NCI-H748 (cell line): Measurements from ENCODE around the gene IL22RA1.

ENCODE experiments used
- DNase-seq: peaks from one replicate; lab custom pipeline; 2025; ENCODE audit not compliant: unreplicated experiment; lab: John Stamatoyannopoulos, UW

Gene IL22RA1

GRCh38 chr1:24168245-24168644, 25.3 kb upstream of the IL22RA1 start:
- DNase-seq, result no peak

- no peak for DNase-seq
These were observed 24.1 kb upstream of the IL22RA1 start for GRCh38 chr1:24167008-24167407.

GRCh38 chr1:24165500-24165899, 22.6 kb upstream of the IL22RA1 start:
- DNase-seq, result no peak

GRCh38 chr1:24164004-24164403, 21.1 kb upstream of the IL22RA1 start:
- DNase-seq, result no peak

GRCh38 chr1:24162201-24162600, 19.3 kb upstream of the IL22RA1 start:
- no peak for DNase-seq

- no peak for DNase-seq
These were observed 18.3 kb upstream of the IL22RA1 start for GRCh38 chr1:24161270-24161669.

GRCh38 chr1:24159366-24159765, 16.4 kb upstream of the IL22RA1 start:
- no peak for DNase-seq

GRCh38 chr1:24157918-24158481, 15.1 kb upstream of the IL22RA1 start:
- no peak for DNase-seq

- no peak for DNase-seq
These were observed 13.8 kb upstream of the IL22RA1 start for GRCh38 chr1:24156542-24157260.

GRCh38 chr1:24155011-24155782, 12.3 kb upstream of the IL22RA1 start:
- DNase-seq, result peak; percentile 2

GRCh38 chr1:24154215-24154614, 11.3 kb upstream of the IL22RA1 start:
- DNase-seq, result peak; percentile 84

GRCh38 chr1:24152631-24153494, 9.9 kb upstream of the IL22RA1 start:
- no peak for DNase-seq

- peak; percentile 90 for DNase-seq
These were observed 8.2 kb upstream of the IL22RA1 start for GRCh38 chr1:24151175-24151533.

- DNase-seq, result peak; percentile 90
These were observed 7.6 kb upstream of the IL22RA1 start for GRCh38 chr1:24150234-24151174.

GRCh38 chr1:24149866-24150233, 6.9 kb upstream of the IL22RA1 start:
- no peak for DNase-seq

- no peak for DNase-seq
These were observed 4.9 kb upstream of the IL22RA1 start for GRCh38 chr1:24147816-24148215.

- no peak for DNase-seq
These were observed 4.3 kb upstream of the IL22RA1 start for GRCh38 chr1:24147194-24147593.

- no peak for DNase-seq
These were observed 1.5 kb downstream of the IL22RA1 start for GRCh38 chr1:24141311-24141997.

- no peak for DNase-seq
These were observed 2.2 kb downstream of the IL22RA1 start for GRCh38 chr1:24140741-24141181.
